Heart right ventricle (tissue), 16 donors: ENCODE data around the gene PTPRM. TPM values are rescaled to one million over a fixed set of nuclear protein-coding genes. Genes with fewer than 3 reads are reported as not detected.

Experiments
- ATAC-seq, 8 donors: fragments of 200-7000 bp; cut with Tn5 transposase; one replicate each; pipeline ENCODE4 v1.9.1; 2020; ENCODE audit warnings: mild to moderate bottlenecking in 8 of 8, moderate library complexity in 8 of 8, moderate number of reproducible peaks in 1 of 8
- DNase-seq, 2 donors: peaks; one replicate each; pipeline ENCODE4 v3.0.0-alpha.2; 2020
- H3K27ac ChIP-seq, 10 donors: fragments of 200-600 bp; sonication (generic) in 2 of 10; one replicate each; pipeline versions ENCODE4 v1.5.0 to v1.8.0; 2020 to 2022; ENCODE audit warnings: mild to moderate bottlenecking in 3 of 10
- H3K27me3 ChIP-seq, 7 donors: fragments of 200-600 bp; one replicate each; pipeline ENCODE4 v1.8.0; 2021 to 2022; ENCODE audit warnings: mild to moderate bottlenecking in 2 of 7
- H3K36me3 ChIP-seq, 9 donors: fragments of 200-600 bp; sonication (generic) in 1 of 9; one replicate each; pipeline versions ENCODE4 v1.5.0 to v1.8.0; 2020 to 2022; ENCODE audit warnings: mild to moderate bottlenecking in 2 of 9
- H3K4me1 ChIP-seq, 9 donors: fragments of 200-600 bp; sonication (generic) in 1 of 9; one replicate each; pipeline versions ENCODE4 v1.5.0 to v1.8.0; 2020 to 2022; ENCODE audit warnings: mild to moderate bottlenecking in 4 of 9
- H3K4me3 ChIP-seq, 10 donors: fragments of 200-600 bp; sonication (generic) in 2 of 10; one replicate each; pipeline versions ENCODE4 v1.5.0 to v1.8.0; 2020 to 2022; ENCODE audit warnings: mild to moderate bottlenecking in 7 of 10, moderate library complexity in 2 of 10
- H3K9me3 ChIP-seq, 11 donors: fragments of 200-600 bp in 10 of 11; sonication (generic) in 2 of 11; one replicate each; pipeline versions ENCODE4 v1.5.0 to v1.8.0; 2013 to 2022; ENCODE audit warnings: mild to moderate bottlenecking in 2 of 11, control low read depth in 1 of 11, moderate library complexity in 1 of 11
- CTCF ChIP-seq, 9 donors: fragments of 200-600 bp; sonication (generic) in 2 of 9; IDR thresholded peaks; one replicate each; pipeline versions ENCODE4 v1.5.0 to v1.8.0; 2021 to 2022; ENCODE audit warnings: antibody characterized with exemption in 9 of 9, mild to moderate bottlenecking in 5 of 9, moderate library complexity in 1 of 9
- WGBS, 2 donors: extraction: QIAGEN DNeasy Blood & Tissue Kit; methylation state at CpG; one replicate each; pipeline ENCODE4 v1.1.7; 2013; ENCODE audit warnings: inconsistent platforms in 1 of 2; 5-methylcytosine and 5-hydroxymethylcytosine counted together
- intact Hi-C, 10 donors: fragments of 100-400 bp; cut with DNase I; formaldehyde crosslinking; loops; one replicate each; pipeline versions ENCODE4 v1.11.1 to v1.14.2; 2022
- polyA plus RNA-seq, 2 donors: library from polyadenylated mRNA; stranded (reverse); fragments of 200-250 nt; gene quantifications; one replicate each; pipeline ENCODE4 v1.2.3, GENCODE V29; 2013
- total RNA-seq, 10 donors: library from RNA; stranded (reverse); fragmentation: NEBNext Ultra II Directional in 3 of 10; extraction: Animal tissue kit (Norgen Biotek cat#: 25700) in 3 of 10; gene quantifications; one replicate each; pipeline versions ENCODE4 v1.2.1 to v1.2.4, GENCODE V29; 2021 to 2023
- donor health status: Arrhythmogenic right ventricular cardiomyopathy.
- donor health status: ischemic (EF 13 %, LVEDD 7.1; RV severe dilation, severe dysfunction).
- donor health status: healthy with polysubstance abuse.
- donor health status: DM: no; HTN: yes; CAD: no.
- donor health status: DM: no; HTN: no; CAD: no.
- donor health status: ischemic (EF 25% LVEDD 6.9; RV normal size, moderate dysfunction).
- donor health status: ischemic (EF 25% LVEDD 5.7; RV mildly dilated, moderate dysfunction).
- donor health status: healthy.
- donor health status: DM: yes; HTN: yes; CAD: no.
- donor health status: Ischemic cardiomyopathy.
- donor health status: ischemic (EF 35%, LVEDD 5.7; RV mildly dilated, moderate dysfunction).
- donor health status: nonischemic (EF 11% LVEDD 7.7; RV severe dilation, severe dysfunction).
- donor health status: DM: yes; HTN: yes; CAD: no.
- donor health status: PGD.
- donor health status: ischemic (EF 29% LVEDD 5.4; RV normal size, mild dysfunction).
- donor health status: nonischemic (EF 23%, LVEDD 6.1; RV moderate dilation, normal function).

PTPRM gene
- total and polyA plus RNA-seq, 12 donors = 81.7 to 170 (median 132) TPM

GRCh38 chr18:7840411-7840810 lies 273.3 kb downstream of the PTPRM start:
- H3K36me3 ChIP-seq = peaks cover 0 to 7% (median 0%) of the 10 kb centered on the region in 9 donors
- H3K9me3 ChIP-seq = peaks cover 0 to 22% (median 8%) of the 10 kb centered on the region in 11 donors
- H3K4me1 ChIP-seq = peaks cover 8 to 55% (median 23%) of the 10 kb centered on the region in 9 donors
- ATAC-seq = peak in 3 of 8 donors; percentile 29 to 46 (median 36)
- DNase-seq = no peak
- no peak for TF ChIP-seq CTCF (IDR thresholded peaks at IDR 0.05)
- intact Hi-C loops = no loop called here
- 24 to 28% methylated on average over 2 of the region's 2 CpGs for WGBS, 2 donors
- H3K27me3 ChIP-seq = no peaks in the 10 kb centered on the region
- H3K4me3 ChIP-seq = no peak overlapping the region
- peak overlapping the region in 4 of 10 donors; percentile 4 to 41 (median 18) for H3K27ac ChIP-seq

GRCh38 chr18:7844017-7844416 lies 276.9 kb downstream of the PTPRM start:
- Histone ChIP-seq H3K27ac (no peak overlapping the region), H3K27me3 (no peaks in the 10 kb centered on the region), H3K36me3 (peaks cover 0 to 7% (median 0%) of the 10 kb centered on the region in 9 donors), H3K4me1 (peaks cover 2 to 51% (median 18%) of the 10 kb centered on the region in 9 donors), H3K4me3 (no peak overlapping the region), H3K9me3 (peaks cover 0 to 20% (median 8%) of the 10 kb centered on the region in 11 donors)
- WGBS, 2 donors = 99 to 100% methylated on average over 2 of the region's 2 CpGs
- no peak for ATAC-seq
- intact Hi-C loops = no loop called here
- no peak for TF ChIP-seq CTCF (IDR thresholded peaks at IDR 0.05)
- DNase-seq = no peak

- DNase-seq (no peak), ATAC-seq (no peak)
- Histone ChIP-seq H3K9me3 (peaks cover 0 to 20% (median 8%) of the 10 kb centered on the region in 11 donors), H3K4me3 (no peak overlapping the region), H3K27me3 (no peaks in the 10 kb centered on the region), H3K36me3 (peaks cover 0 to 7% (median 0%) of the 10 kb centered on the region in 9 donors), H3K4me1 (peaks cover 2 to 51% (median 18%) of the 10 kb centered on the region in 9 donors), H3K27ac (no peak overlapping the region)
- whole genome bisulfite sequencing, 2 donors = 81 to 96% methylated on average over 2 of the region's 2 CpGs
- TF ChIP-seq CTCF (IDR thresholded peaks at IDR 0.05) = no peak
- intact Hi-C loops = no loop called here
Observed at GRCh38 chr18:7844418-7844817, 277.3 kb downstream of the PTPRM start.

GRCh38 chr18:7846335-7846734 lies 279.2 kb downstream of the PTPRM start:
- Histone ChIP-seq H3K4me3 (no peak overlapping the region), H3K9me3 (peaks cover 0 to 23% (median 8%) of the 10 kb centered on the region in 11 donors), H3K36me3 (peaks cover 0 to 7% (median 0%) of the 10 kb centered on the region in 9 donors), H3K27me3 (no peaks in the 10 kb centered on the region), H3K4me1 (peaks cover 0 to 43% (median 8%) of the 10 kb centered on the region in 9 donors), H3K27ac (no peak overlapping the region)
- intact Hi-C loops = no loop called here
- WGBS, 2 donors = 76 to 79% methylated on average over 4 of the region's 4 CpGs
- DNase-seq (no peak), ATAC-seq (peak in 3 of 8 donors; percentile 44 to 47 (median 46))
- no peak for TF ChIP-seq CTCF (IDR thresholded peaks at IDR 0.05)
